Mesendoderm (in vitro differentiated cells): ENCODE results near the gene MGRN1.

Source experiments
- DNase-seq: peaks from one replicate; pipeline ENCODE4 v3.0.0; 2013
- H2AK5ac ChIP-seq: 2 replicates; pipeline ENCODE4 v1.6.1; 2013; ENCODE audit warnings: low read length, inconsistent platforms
- H2BK120ac ChIP-seq: 2 replicates; pipeline ENCODE4 v1.6.1; 2013; ENCODE audit warnings: low read depth, mild to moderate bottlenecking, low read length, moderate library complexity, mixed read lengths
- H2BK15ac ChIP-seq: replicated peaks from 2 replicates; pipeline ENCODE4 v1.6.1; 2013; ENCODE audit warnings: low read depth, mild to moderate bottlenecking, moderate library complexity
- H2BK5ac ChIP-seq: 2 replicates; pipeline ENCODE4 v1.6.1; 2013; ENCODE audit warnings: low read length, inconsistent platforms
- H3K18ac ChIP-seq: 2 replicates; pipeline ENCODE4 v1.6.1; 2013; ENCODE audit warnings: mild to moderate bottlenecking, low read length, mixed read lengths
- H3K23ac ChIP-seq: one replicate; pipeline ENCODE4 v1.6.1; 2013; ENCODE audit warnings: low read length
- H3K27ac ChIP-seq: 2 replicates; pipeline ENCODE4 v1.5.1; 2013; ENCODE audit warnings: low read depth, mild to moderate bottlenecking, inconsistent platforms, low read length, moderate library complexity
- H3K27me3 ChIP-seq: 2 replicates; pipeline ENCODE4 v1.6.1; 2013; ENCODE audit warnings: low read length, control low read depth, mild to moderate bottlenecking, inconsistent platforms; ENCODE audit not compliant: insufficient read depth, poor library complexity
- H3K36me3 ChIP-seq: 2 replicates; pipeline ENCODE4 v1.6.1; 2013; ENCODE audit warnings: low read length, inconsistent platforms; ENCODE audit not compliant: control insufficient read depth, insufficient read depth
- H3K4ac ChIP-seq: one replicate; pipeline ENCODE4 v1.6.1; 2013; ENCODE audit warnings: low read depth, mild to moderate bottlenecking, low read length, moderate library complexity
- H3K4me1 ChIP-seq: 2 replicates; pipeline ENCODE4 v1.6.1; 2013; ENCODE audit warnings: low read depth, low read length, inconsistent platforms; ENCODE audit not compliant: control insufficient read depth
- H3K4me2 ChIP-seq: 2 replicates; pipeline ENCODE4 v1.6.1; 2013; ENCODE audit warnings: low read length
- H3K4me3 ChIP-seq: 2 replicates; pipeline ENCODE4 v1.5.1; 2013; ENCODE audit warnings: mild to moderate bottlenecking, low read length
- H3K56ac ChIP-seq: one replicate; pipeline ENCODE4 v1.6.1; 2013; ENCODE audit warnings: low read length
- H3K79me1 ChIP-seq: 2 replicates; pipeline ENCODE4 v1.6.1; 2013; ENCODE audit warnings: low read length, inconsistent platforms
- H3K79me2 ChIP-seq: 2 replicates; pipeline ENCODE4 v1.6.1; 2013; ENCODE audit warnings: mild to moderate bottlenecking, low read length; ENCODE audit not compliant: control insufficient read depth, insufficient read depth
- H3K9ac ChIP-seq: 2 replicates; pipeline ENCODE4 v1.6.1; 2013; ENCODE audit warnings: low read length, inconsistent platforms
- H4K5ac ChIP-seq: one replicate; pipeline ENCODE4 v1.6.1; 2013; ENCODE audit warnings: low read length
- H4K8ac ChIP-seq: one replicate; pipeline ENCODE4 v1.6.1; 2013; ENCODE audit warnings: low read depth, mild to moderate bottlenecking, control low read depth, low read length, moderate library complexity
- WGBS: extraction: QIAGEN DNeasy Blood & Tissue Kit; methylation state at CpG from one replicate; pipeline ENCODE4 v1.1.7; 2013; ENCODE audit warnings: low lambda C conversion rate, missing lambda C conversion rate; ENCODE audit not compliant: insufficient coverage; ENCODE audit errors: extremely low coverage; 5-methylcytosine and 5-hydroxymethylcytosine counted together

Gene MGRN1

DNA sequence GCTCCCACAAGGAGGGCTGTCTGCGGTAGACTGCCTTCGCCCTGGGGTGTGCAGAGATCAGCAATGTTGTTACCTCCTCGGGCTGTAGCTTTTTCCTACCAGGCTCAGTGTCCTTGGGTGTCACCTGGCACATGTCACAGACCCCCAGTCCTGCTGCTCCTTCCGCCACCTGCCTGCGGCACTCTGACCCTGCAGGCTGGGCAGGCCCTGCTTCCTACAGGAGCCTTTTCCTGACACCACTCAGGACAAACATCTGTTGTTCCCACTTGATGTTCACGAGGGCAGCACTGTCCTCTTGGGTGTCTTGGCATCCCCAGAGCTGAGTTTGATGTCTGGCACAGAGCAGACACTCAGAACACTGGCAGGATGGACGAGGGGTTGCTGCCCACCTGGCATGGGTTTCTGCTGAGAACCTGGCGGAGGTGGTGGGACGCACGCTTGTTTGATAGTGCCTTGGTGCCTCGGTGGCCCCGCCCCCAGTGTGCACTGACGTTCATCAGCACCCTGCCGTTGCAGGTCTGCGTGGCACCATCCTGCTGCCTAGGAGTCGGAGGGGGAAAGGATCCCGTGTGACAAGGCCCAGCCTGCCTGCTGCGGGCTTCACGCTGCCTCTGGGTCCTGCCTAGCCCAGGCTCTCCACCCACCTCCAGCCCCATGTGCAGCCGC, 42.0 kb downstream of the MGRN1 start:
- H3K4me1 ChIP-seq = no peaks in the 10 kb centered on the region
- no peak for DNase-seq
- no peak overlapping the region for H3K18ac ChIP-seq
- H3K4me3 ChIP-seq = no peak overlapping the region
- no peak overlapping the region for H3K4ac ChIP-seq
- no peaks in the 10 kb centered on the region for H3K27me3 ChIP-seq
- H3K36me3 ChIP-seq = peaks cover 6% of the 10 kb centered on the region
- no peak overlapping the region for H2BK5ac ChIP-seq
- peaks cover 1% of the 10 kb centered on the region for H3K79me1 ChIP-seq
- H3K79me2 ChIP-seq = no peaks in the 10 kb centered on the region
- H2BK120ac ChIP-seq = no peak overlapping the region
- no peak overlapping the region for H3K4me2 ChIP-seq
- no CpG with 5 or more reads among the region's 20 CpGs for WGBS
- no peak overlapping the region for H3K9ac ChIP-seq
- H2AK5ac ChIP-seq = no peak overlapping the region
- no peak overlapping the region for H2BK15ac ChIP-seq
- no peak overlapping the region for H3K56ac ChIP-seq
- H4K8ac ChIP-seq = no peak overlapping the region
- H4K5ac ChIP-seq = no peak overlapping the region
- no peak overlapping the region for H3K23ac ChIP-seq
- no peak overlapping the region for H3K27ac ChIP-seq

GRCh38 chr16:4667203-4667963, 42.8 kb downstream of the MGRN1 start:
- Histone ChIP-seq H3K9ac (no peak overlapping the region), H4K8ac (no peak overlapping the region), H3K79me1 (no peaks in the 10 kb centered on the region), H3K23ac (no peak overlapping the region), H4K5ac (no peak overlapping the region), H3K18ac (no peak overlapping the region), H3K56ac (no peak overlapping the region), H3K4me3 (no peak overlapping the region), H3K27me3 (no peaks in the 10 kb centered on the region), H2BK120ac (no peak overlapping the region), H3K79me2 (no peaks in the 10 kb centered on the region), H3K4me1 (no peaks in the 10 kb centered on the region), H3K4ac (no peak overlapping the region), H2BK5ac (no peak overlapping the region), H3K27ac (no peak overlapping the region), H3K36me3 (peaks cover 6% of the 10 kb centered on the region), H3K4me2 (no peak overlapping the region), H2AK5ac (no peak overlapping the region), H2BK15ac (no peak overlapping the region)
- no CpG with 5 or more reads among the region's 20 CpGs for WGBS
- no peak for DNase-seq

DNA sequence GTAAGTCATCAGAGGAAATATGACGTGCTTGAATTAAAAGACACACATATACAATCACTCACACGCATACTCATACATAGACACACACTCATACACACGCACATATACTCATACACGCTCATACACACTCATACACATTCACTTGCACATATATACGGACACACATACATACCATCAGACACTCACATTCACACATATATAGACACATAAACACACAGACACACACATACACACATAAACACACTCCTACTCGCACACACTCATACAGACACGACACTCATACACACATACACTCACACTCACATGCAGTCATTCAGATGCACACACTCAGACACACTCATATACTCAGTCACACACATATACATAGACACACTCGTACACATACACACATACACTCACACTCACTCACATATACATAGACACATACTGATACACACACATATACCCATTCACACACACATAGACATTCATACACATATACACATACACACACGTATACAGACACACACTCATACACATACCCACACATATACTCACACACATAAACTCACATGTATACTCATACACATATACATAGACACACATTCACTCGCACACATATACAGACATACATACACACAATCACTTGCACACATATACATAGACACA, 43.8 kb downstream of the MGRN1 start:
- H4K8ac ChIP-seq = no peak overlapping the region
- no peak overlapping the region for H3K56ac ChIP-seq
- no peaks in the 10 kb centered on the region for H3K79me2 ChIP-seq
- H3K79me1 ChIP-seq = no peaks in the 10 kb centered on the region
- WGBS = 100% methylated on average over 9 of the region's 10 CpGs
- H3K4me3 ChIP-seq = no peak overlapping the region
- no peak overlapping the region for H3K9ac ChIP-seq
- H3K27me3 ChIP-seq = no peaks in the 10 kb centered on the region
- no peak overlapping the region for H4K5ac ChIP-seq
- H2BK5ac ChIP-seq = no peak overlapping the region
- H3K36me3 ChIP-seq = peaks cover 6% of the 10 kb centered on the region
- H3K18ac ChIP-seq = no peak overlapping the region
- no peaks in the 10 kb centered on the region for H3K4me1 ChIP-seq
- no peak overlapping the region for H2AK5ac ChIP-seq
- no peak overlapping the region for H3K27ac ChIP-seq
- no peak for DNase-seq
- H2BK15ac ChIP-seq = no peak overlapping the region
- H3K4ac ChIP-seq = no peak overlapping the region
- no peak overlapping the region for H3K23ac ChIP-seq
- no peak overlapping the region for H2BK120ac ChIP-seq
- H3K4me2 ChIP-seq = no peak overlapping the region

GRCh38 chr16:4673387-4674046, 48.9 kb downstream of the MGRN1 start:
- Histone ChIP-seq H3K79me2 (no peaks in the 10 kb centered on the region), H3K27me3 (no peaks in the 10 kb centered on the region), H4K8ac (no peak overlapping the region), H4K5ac (no peak overlapping the region), H2AK5ac (no peak overlapping the region), H3K23ac (peak overlapping the region; percentile 66), H3K9ac (no peak overlapping the region), H3K79me1 (no peaks in the 10 kb centered on the region), H3K56ac (no peak overlapping the region), H3K18ac (no peak overlapping the region), H3K36me3 (peaks cover 3% of the 10 kb centered on the region), H3K4me3 (no peak overlapping the region), H3K4me1 (no peaks in the 10 kb centered on the region), H2BK15ac (no peak overlapping the region), H2BK5ac (no peak overlapping the region), H2BK120ac (no peak overlapping the region), H3K27ac (no peak overlapping the region), H3K4ac (no peak overlapping the region), H3K4me2 (no peak overlapping the region)
- no peak for DNase-seq
- WGBS = no CpG with 5 or more reads among the region's 33 CpGs

GRCh38 chr16:4674926-4675530, 50.4 kb downstream of the MGRN1 start:
- DNase-seq = no peak
- Histone ChIP-seq H3K4me3 (no peak overlapping the region), H3K23ac (no peak overlapping the region), H3K79me1 (no peaks in the 10 kb centered on the region), H4K5ac (no peak overlapping the region), H3K18ac (no peak overlapping the region), H3K4me1 (no peaks in the 10 kb centered on the region), H3K9ac (no peak overlapping the region), H3K27me3 (no peaks in the 10 kb centered on the region), H3K27ac (no peak overlapping the region), H2BK5ac (no peak overlapping the region), H2BK15ac (no peak overlapping the region), H3K4ac (no peak overlapping the region), H3K36me3 (no peaks in the 10 kb centered on the region), H3K4me2 (no peak overlapping the region), H3K56ac (no peak overlapping the region), H2AK5ac (no peak overlapping the region), H2BK120ac (no peak overlapping the region), H3K79me2 (no peaks in the 10 kb centered on the region), H4K8ac (no peak overlapping the region)
- WGBS = no CpG with 5 or more reads among the region's 9 CpGs
